ENCODE results near the gene WNK4.

WNK4 gene

GRCh38 chr17:42784811-42785592, 4.6 kb downstream of the WNK4 start:
- Histone ChIP-seq H3K4me1 (ENCODE audit: low read depth, poor library complexity, severe bottlenecking) (no peaks in the 10 kb centered on the region), H3K27me3 (ENCODE audit: insufficient read depth, low read depth) (peaks cover 51% of the 10 kb centered on the region), H2AFZ (ENCODE audit: low read depth) (no peak overlapping the region), H4K20me1 (ENCODE audit: insufficient read depth) (no peaks in the 10 kb centered on the region), H3K27ac (no peak overlapping the region), H3K36me3 (ENCODE audit: insufficient read depth) (no peaks in the 10 kb centered on the region), H3K4me2 (no peak overlapping the region), H3K79me2 (ENCODE audit: insufficient read depth, low read depth) (no peaks in the 10 kb centered on the region), H3K9ac (no peak overlapping the region), H3K4me3 (IDR thresholded peaks at IDR 0.05; ENCODE audit: insufficient read depth, low read depth, low read length) (no peak overlapping the region)
- no peak for TF ChIP-seq CTCF (conservative IDR thresholded peaks at IDR 0.05; ENCODE audit: low read depth, low read length)

GRCh38 chr17:42787266-42787665, 6.9 kb downstream of the WNK4 start:
- no peaks in the 10 kb centered on the region for H4K20me1 ChIP-seq (ENCODE audit: insufficient read depth)
- H3K36me3 ChIP-seq (ENCODE audit: insufficient read depth) = no peaks in the 10 kb centered on the region
- peaks cover 41% of the 10 kb centered on the region for H3K27me3 ChIP-seq (ENCODE audit: insufficient read depth, low read depth)
- no peak for TF ChIP-seq CTCF (conservative IDR thresholded peaks at IDR 0.05; ENCODE audit: low read depth, low read length)
- no peak overlapping the region for H3K9ac ChIP-seq
- H3K4me2 ChIP-seq = no peak overlapping the region
- no peaks in the 10 kb centered on the region for H3K79me2 ChIP-seq (ENCODE audit: insufficient read depth, low read depth)
- no peak overlapping the region for H3K4me3 ChIP-seq (IDR thresholded peaks at IDR 0.05; ENCODE audit: insufficient read depth, low read depth, low read length)
- no peak overlapping the region for H2AFZ ChIP-seq (ENCODE audit: low read depth)
- no peak overlapping the region for H3K27ac ChIP-seq
- H3K4me1 ChIP-seq (ENCODE audit: low read depth, poor library complexity, severe bottlenecking) = no peaks in the 10 kb centered on the region

GRCh38 chr17:42791948-42792347, 11.5 kb downstream of the WNK4 start:
- no peak overlapping the region for H3K9ac ChIP-seq
- no peaks in the 10 kb centered on the region for H4K20me1 ChIP-seq (ENCODE audit: insufficient read depth)
- H3K36me3 ChIP-seq (ENCODE audit: insufficient read depth) = no peaks in the 10 kb centered on the region
- no peak overlapping the region for H3K27ac ChIP-seq
- no peaks in the 10 kb centered on the region; the same call in 1 of the 2 replicates for H3K27me3 ChIP-seq (ENCODE audit: insufficient read depth, low read depth)
- no peaks in the 10 kb centered on the region for H3K4me1 ChIP-seq (ENCODE audit: low read depth, poor library complexity, severe bottlenecking)
- H3K4me2 ChIP-seq = no peak overlapping the region
- no peak for TF ChIP-seq CTCF (conservative IDR thresholded peaks at IDR 0.05; ENCODE audit: low read depth, low read length)
- H2AFZ ChIP-seq (ENCODE audit: low read depth) = no peak overlapping the region
- H3K4me3 ChIP-seq (IDR thresholded peaks at IDR 0.05; ENCODE audit: insufficient read depth, low read depth, low read length) = no peak overlapping the region
- no peaks in the 10 kb centered on the region for H3K79me2 ChIP-seq (ENCODE audit: insufficient read depth, low read depth)

- no peak for TF ChIP-seq CTCF (conservative IDR thresholded peaks at IDR 0.05; ENCODE audit: low read depth, low read length)
- no peaks in the 10 kb centered on the region for H3K36me3 ChIP-seq (ENCODE audit: insufficient read depth)
- H3K4me2 ChIP-seq = no peak overlapping the region
- H3K9ac ChIP-seq = no peak overlapping the region
- no peaks in the 10 kb centered on the region for H4K20me1 ChIP-seq (ENCODE audit: insufficient read depth)
- H2AFZ ChIP-seq (ENCODE audit: low read depth) = no peak overlapping the region
- peaks cover 3% of the 10 kb centered on the region for H3K4me1 ChIP-seq (ENCODE audit: low read depth, poor library complexity, severe bottlenecking)
- H3K4me3 ChIP-seq (IDR thresholded peaks at IDR 0.05; ENCODE audit: insufficient read depth, low read depth, low read length) = no peak overlapping the region
- no peaks in the 10 kb centered on the region; the same call in 1 of the 2 replicates for H3K79me2 ChIP-seq (ENCODE audit: insufficient read depth, low read depth)
- H3K27ac ChIP-seq = no peak overlapping the region
- no peaks in the 10 kb centered on the region; the same call in 1 of the 2 replicates for H3K27me3 ChIP-seq (ENCODE audit: insufficient read depth, low read depth)
Observed at GRCh38 chr17:42792545-42792944, 12.1 kb downstream of the WNK4 start.
